Endothelial cell of umbilical vein (primary cell): ENCODE measurements around the gene NMBR. TPM values are rescaled to one million over a fixed set of nuclear protein-coding genes. Genes with fewer than 3 reads are reported as not detected.

Source experiments
- BruUV-seq: library from RNA; stranded (reverse); fragments of 400-500 nt; replicated peaks from 2 replicates; lab custom pipeline; 2021; lab: Mats Ljungman, UMichigan
- CTCF ChIA-PET: fragments of 300-600, 350-600 bp; sonication (Branson Sonifier 250); formaldehyde crosslinking; loops from one replicate; lab custom pipeline; 2021; ENCODE audit warnings: antibody characterized with exemption, inconsistent platforms; lab: Charles Lee
- POLR2A ChIA-PET: fragments of 300-600, 350-600 bp; sonication (Branson Sonifier 250); formaldehyde crosslinking; loops from one replicate; lab custom pipeline; 2021; ENCODE audit warnings: antibody characterized with exemption, inconsistent platforms; lab: Charles Lee
- DNase-seq: peaks from one replicate; pipeline ENCODE4 v3.0.0-alpha.2; 2011; ENCODE audit warnings: low read depth, low spot score
- FAIRE-seq: peaks from 2 replicates; lab custom pipeline; 2011; peaks lifted over from hg19 to GRCh38; lab: Jason Lieb, UNC
- H2AFZ ChIP-seq: 2 replicates; pipeline ENCODE4 v1.6.0; 2012; ENCODE audit warnings: low read depth, low read length, control low read depth, inconsistent platforms
- H3K27ac ChIP-seq: 2 replicates; pipeline ENCODE4 v1.5.1; 2011; ENCODE audit warnings: low read depth, mild to moderate bottlenecking, control low read depth, low read length, moderate library complexity; ENCODE audit not compliant: insufficient read depth
- H3K27me3 ChIP-seq, 2 experiments: 2 replicates each; pipeline versions ENCODE4 v1.6.0 to v1.6.1; 2011; ENCODE audit warnings: low read length in 2 of 2, mixed read lengths in 1 of 2; ENCODE audit not compliant: control insufficient read depth in 2 of 2, insufficient read depth in 2 of 2
- H3K36me3 ChIP-seq, 2 experiments: 2 replicates in 1 of 2; 3 replicates in 1 of 2; pipeline ENCODE4 v1.5.1; 2011; ENCODE audit warnings: low read length in 2 of 2, mild to moderate bottlenecking in 1 of 2, moderate library complexity in 1 of 2; ENCODE audit not compliant: control insufficient read depth in 2 of 2, insufficient read depth in 2 of 2; ENCODE audit errors: extremely low read depth in 1 of 2
- H3K4me1 ChIP-seq: 3 replicates; pipeline ENCODE4 v1.5.1; 2011; ENCODE audit warnings: mild to moderate bottlenecking, low read length; ENCODE audit not compliant: control insufficient read depth, insufficient read depth; ENCODE audit errors: extremely low read depth
- H3K4me2 ChIP-seq: 2 replicates; pipeline ENCODE4 v1.6.1; 2011; ENCODE audit warnings: low read length, control low read depth, mixed read lengths; ENCODE audit not compliant: insufficient read depth
- H3K4me3 ChIP-seq, 3 experiments: fragments of 200-600 bp in 1 of 3; sonication (generic), shearing (Covaris generic) in 1 of 3; replicated peaks in 1 of 3; 2 replicates each; pipeline ENCODE4 v1.5.1; 2011 to 2016; ENCODE audit warnings: control low read depth in 3 of 3, low read length in 3 of 3, mild to moderate bottlenecking in 2 of 3, inconsistent platforms in 1 of 3, low read depth in 1 of 3, moderate library complexity in 1 of 3; ENCODE audit not compliant: insufficient read depth in 1 of 3
- H3K79me2 ChIP-seq: 2 replicates; pipeline ENCODE4 v1.6.0; 2012; ENCODE audit warnings: low read length, inconsistent platforms; ENCODE audit not compliant: control insufficient read depth, insufficient read depth
- H3K9ac ChIP-seq: replicated peaks from 2 replicates; pipeline ENCODE3; 2011; ENCODE audit warnings: low read length, control low read depth; ENCODE audit not compliant: insufficient read depth; ENCODE audit errors: extremely low read depth
- H3K9me1 ChIP-seq: replicated peaks from 3 replicates; pipeline ENCODE4 v1.6.0; 2011; ENCODE audit warnings: mild to moderate bottlenecking, low read length; ENCODE audit not compliant: control insufficient read depth, insufficient read depth; ENCODE audit errors: extremely low read depth
- H3K9me3 ChIP-seq: replicated peaks from 2 replicates; pipeline ENCODE4 v1.5.1; 2012; ENCODE audit warnings: low read length, inconsistent platforms; ENCODE audit not compliant: control insufficient read depth, insufficient read depth
- H4K20me1 ChIP-seq: replicated peaks from 2 replicates; pipeline ENCODE3; 2011; ENCODE audit warnings: mild to moderate bottlenecking, low read length; ENCODE audit not compliant: control insufficient read depth, insufficient read depth; ENCODE audit errors: extremely low read depth
- CTCF ChIP-seq, 2 donors: IDR thresholded peaks; 1 replicate in 1 of 2; 2 replicates in 1 of 2; pipeline ENCODE4 v1.5.1; 2011; ENCODE audit warnings: low read length in 2 of 2, mild to moderate bottlenecking in 2 of 2, moderate library complexity in 2 of 2, control low read depth in 1 of 2, inconsistent platforms in 1 of 2, low read depth in 1 of 2; ENCODE audit not compliant: insufficient read depth in 1 of 2; ENCODE audit errors: extremely low read depth in 1 of 2
- EZH2 ChIP-seq: IDR thresholded peaks from 2 replicates; pipeline ENCODE4 v1.6.1; 2012; ENCODE audit warnings: borderline replicate concordance, low read depth, mild to moderate bottlenecking, moderate library complexity, low read length, inconsistent platforms; ENCODE audit not compliant: severe bottlenecking
- FOS ChIP-seq: IDR thresholded peaks from 2 replicates; pipeline ENCODE4 v1.6.1; 2011; ENCODE audit warnings: mild to moderate bottlenecking, low read length, moderate library complexity, borderline replicate concordance; ENCODE audit not compliant: insufficient read depth
- GATA2 ChIP-seq: IDR thresholded peaks from 2 replicates; pipeline ENCODE4 v1.7.0; 2011; ENCODE audit warnings: low read depth, mild to moderate bottlenecking, moderate library complexity, mixed read lengths, low read length; ENCODE audit not compliant: insufficient read length, insufficient read depth
- JUN ChIP-seq: IDR thresholded peaks from 2 replicates; pipeline ENCODE4 v1.6.1; 2011; ENCODE audit warnings: borderline replicate concordance, low read depth; ENCODE audit not compliant: insufficient read length, insufficient read depth
- MAX ChIP-seq: IDR thresholded peaks from 2 replicates; pipeline ENCODE4 v1.6.1; 2011; ENCODE audit not compliant: insufficient read depth, insufficient read length
- MYC ChIP-seq: IDR thresholded peaks from one replicate; pipeline ENCODE4 v1.6.1; 2011; ENCODE audit warnings: mild to moderate bottlenecking, low read depth, low read length
- POLR2A ChIP-seq: IDR thresholded peaks from 2 replicates; pipeline ENCODE4 v1.6.1; 2012; ENCODE audit warnings: low read depth, mild to moderate bottlenecking, control low read depth, low read length
- POLR2AphosphoS5 ChIP-seq: IDR thresholded peaks from 2 replicates; pipeline ENCODE4 v1.6.1; 2012; ENCODE audit warnings: low read depth, mild to moderate bottlenecking, control low read depth, low read length, moderate library complexity; ENCODE audit not compliant: insufficient read depth
- dilution Hi-C: fragments of 300-500 bp; cut with MboI; formaldehyde crosslinking; loops from one replicate; pipeline ENCODE4 v1.15.0; 2019; ENCODE audit warnings: low sequenced_read_pairs; ENCODE audit not compliant: extremely low pct_ligation_motif_present
- intact Hi-C: fragments of 100-400 bp; cut with micrococcal nuclease; formaldehyde crosslinking; loops from one replicate; pipeline ENCODE4 v1.10.0; 2022
- polyA plus RNA-seq, 4 experiments: library from polyadenylated mRNA; depleted of rRNA in 3 of 4; stranded (reverse) in 3 of 4; unstranded in 1 of 4; fragments of >200 nt; gene quantifications; 2 replicates each; pipeline versions ENCODE4 v1.2.1 to v1.2.3, GENCODE V29; 2011 to 2012; ENCODE audit warnings: missing spikeins in 1 of 4
- total RNA-seq: library from RNA; stranded (reverse); gene quantifications from 2 replicates; pipeline ENCODE4 v1.2.3, GENCODE V29; 2021

Gene NMBR
- total and polyA plus RNA-seq, 2 donors (not counting 3 experiments of a cell fraction or from before 2014, with no cell fraction given): not detected

GRCh38 chr6:142118328-142118727 is 28.6 kb downstream of the NMBR start:
- H3K79me2 ChIP-seq: no peaks in the 10 kb centered on the region
- no TSS peak for BruUV-seq
- intact Hi-C loops: no loop called here
- H4K20me1 ChIP-seq: no peaks in the 10 kb centered on the region
- no peaks in the 10 kb centered on the region for H3K36me3 ChIP-seq
- no peak overlapping the region for H2AFZ ChIP-seq
- CTCF ChIA-PET: interaction anchor here (1.2 to 1.9 kb wide), 2 partner anchors 90 to 129 kb away, joined by 4 to 9 read pairs; no protein-coding TSS in a partner anchor
- dilution Hi-C loops: no loop called here
- no peak for FAIRE-seq
- H3K4me3 ChIP-seq: no peak overlapping the region
- no peaks in the 10 kb centered on the region for H3K9me1 ChIP-seq
- H3K27me3 ChIP-seq: peaks cover 0 to 2% of the 10 kb centered on the region in 2 experiments
- H3K9me3 ChIP-seq: no peaks in the 10 kb centered on the region
- POLR2A ChIA-PET: no interaction called here
- no peak for DNase-seq
- H3K27ac ChIP-seq: no peak overlapping the region
- no peaks in the 10 kb centered on the region for H3K4me1 ChIP-seq
- no peak overlapping the region for H3K9ac ChIP-seq
- no peak overlapping the region for H3K4me2 ChIP-seq
- TF ChIP-seq CTCF (IDR thresholded peaks at IDR 0.05; ENCODE audit: extremely low read depth in 1 of 2, insufficient read depth in 1 of 2, low read depth in 1 of 2, low read length in 2 of 2) (no peak), MYC (no peak), GATA2 (no peak)

GRCh38 chr6:142117366-142117765 is 29.6 kb downstream of the NMBR start:
- POLR2A ChIA-PET: no interaction called here
- dilution Hi-C loops: no loop called here

More at GRCh38 chr6:142117366-142117765, 29.6 kb downstream of the NMBR start:
- no peak for FAIRE-seq
- Histone ChIP-seq H4K20me1 (no peaks in the 10 kb centered on the region), H3K4me2 (no peak overlapping the region), H2AFZ (no peak overlapping the region), H3K9me1 (no peaks in the 10 kb centered on the region), H3K27me3 (peaks cover 0 to 2% of the 10 kb centered on the region in 2 experiments), H3K4me1 (no peaks in the 10 kb centered on the region), H3K9me3 (no peaks in the 10 kb centered on the region), H3K79me2 (no peaks in the 10 kb centered on the region), H3K27ac (no peak overlapping the region), H3K4me3 (no peak overlapping the region), H3K36me3 (no peaks in the 10 kb centered on the region), H3K9ac (no peak overlapping the region)
- TF ChIP-seq POLR2A: no peak
- no peak for TF ChIP-seq POLR2AphosphoS5
- no peak for TF ChIP-seq FOS
- no peak for TF ChIP-seq CTCF (IDR thresholded peaks at IDR 0.05; ENCODE audit: extremely low read depth in 1 of 2, insufficient read depth in 1 of 2, low read depth in 1 of 2, low read length in 2 of 2)
- no peak for TF ChIP-seq EZH2
- no peak for TF ChIP-seq JUN
- TF ChIP-seq MAX: no peak
- no peak for TF ChIP-seq MYC
- no peak for TF ChIP-seq GATA2
- CTCF ChIA-PET: no interaction called here
- no TSS peak for BruUV-seq
- no peak for DNase-seq
- intact Hi-C loops: no loop called here
